GM19397 (cell line): ENCODE measurements around the gene ZDHHC1.
"Not testable (repeated sequence)": the region's sequence is repeated elsewhere in the genome, so short reads cannot be mapped to it uniquely, and the experiment has no call there.

Source experiments
- ATAC-seq: cut with Tn5 transposase; IDR thresholded peaks from one replicate; pipeline ENCODE4 v1.9.1; 2021; ENCODE audit warnings: mild to moderate bottlenecking, moderate library complexity; ENCODE audit not compliant: unreplicated experiment

Gene ZDHHC1

DNA sequence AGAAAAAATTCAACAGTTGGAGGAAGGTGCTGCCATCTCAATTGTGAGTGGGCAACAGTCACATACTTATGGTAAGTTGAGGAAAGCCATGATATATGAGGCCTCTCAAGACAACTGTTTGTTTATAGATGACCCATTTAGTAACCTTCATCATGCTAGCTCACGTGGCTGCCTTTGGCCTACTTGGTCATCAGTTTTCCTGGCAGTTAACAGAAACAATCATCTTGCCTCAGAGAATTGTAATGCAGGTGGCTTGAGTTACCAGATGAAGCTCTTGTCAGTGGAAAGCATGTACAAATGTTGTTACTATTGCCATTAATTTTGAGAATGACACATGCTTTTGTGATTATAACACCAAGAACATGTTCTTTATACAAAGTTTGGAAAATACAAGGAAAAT, 37.6 kb downstream of the ZDHHC1 start:
- ATAC-seq = no peak

DNA sequence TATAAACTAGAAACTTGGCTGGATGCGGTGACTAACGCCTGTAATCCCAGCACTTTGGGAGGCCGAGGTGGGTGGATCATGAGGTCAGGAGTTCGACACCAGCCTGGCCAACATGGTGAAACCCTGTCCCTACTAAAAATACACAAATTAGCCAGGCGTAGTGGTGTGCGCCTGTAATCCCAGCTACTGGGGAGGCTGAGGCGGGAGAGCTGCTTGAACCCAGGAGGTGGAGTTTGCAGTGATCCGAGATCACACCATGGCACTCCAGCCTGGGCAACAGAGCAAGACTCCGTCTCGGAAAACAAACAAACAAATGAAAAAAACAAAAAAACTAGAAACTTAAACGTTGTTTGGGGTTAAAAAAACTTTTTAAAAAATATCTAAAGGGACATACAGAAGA, 40.3 kb downstream of the ZDHHC1 start:
- not testable (repeated sequence) for ATAC-seq

DNA sequence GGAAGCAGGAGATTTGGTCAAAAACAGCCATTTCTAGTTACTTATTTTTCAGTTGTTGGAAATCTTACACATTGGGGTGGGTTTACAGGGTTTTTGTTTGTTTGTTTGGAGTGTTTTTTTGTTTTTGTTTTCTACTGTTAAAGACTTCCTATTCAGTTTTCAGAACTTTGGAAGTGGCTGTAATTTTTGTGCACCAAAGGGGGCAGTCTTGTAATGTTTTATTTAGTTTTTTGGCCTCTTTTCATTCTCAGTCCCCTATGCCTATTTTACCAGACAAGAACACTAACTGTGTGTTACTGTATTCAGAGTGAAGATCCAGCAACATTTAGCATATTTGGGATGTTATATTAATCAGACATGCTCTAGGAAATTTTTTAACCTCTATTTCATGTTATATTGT, 43.6 kb downstream of the ZDHHC1 start:
- no peak for ATAC-seq

DNA sequence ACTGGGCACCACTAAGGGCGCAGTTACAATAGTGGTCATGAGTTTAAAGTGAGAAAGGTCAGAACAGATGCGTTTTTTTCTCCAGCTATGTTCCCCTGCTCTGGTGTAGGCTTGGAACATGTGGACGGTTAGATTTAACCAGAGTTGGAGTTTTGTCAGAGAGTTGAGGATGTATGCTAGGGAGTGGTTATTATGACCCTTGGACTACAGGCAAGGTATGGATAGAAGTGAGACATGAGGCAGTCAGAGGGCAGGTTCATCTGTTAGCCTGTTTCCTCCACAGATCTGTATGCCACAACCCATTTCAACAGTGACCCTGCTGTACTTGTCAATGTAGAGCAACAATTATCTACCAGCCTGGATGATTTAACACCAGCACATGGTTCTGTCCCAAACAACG, 45.6 kb downstream of the ZDHHC1 start:
- ATAC-seq = no peak

DNA sequence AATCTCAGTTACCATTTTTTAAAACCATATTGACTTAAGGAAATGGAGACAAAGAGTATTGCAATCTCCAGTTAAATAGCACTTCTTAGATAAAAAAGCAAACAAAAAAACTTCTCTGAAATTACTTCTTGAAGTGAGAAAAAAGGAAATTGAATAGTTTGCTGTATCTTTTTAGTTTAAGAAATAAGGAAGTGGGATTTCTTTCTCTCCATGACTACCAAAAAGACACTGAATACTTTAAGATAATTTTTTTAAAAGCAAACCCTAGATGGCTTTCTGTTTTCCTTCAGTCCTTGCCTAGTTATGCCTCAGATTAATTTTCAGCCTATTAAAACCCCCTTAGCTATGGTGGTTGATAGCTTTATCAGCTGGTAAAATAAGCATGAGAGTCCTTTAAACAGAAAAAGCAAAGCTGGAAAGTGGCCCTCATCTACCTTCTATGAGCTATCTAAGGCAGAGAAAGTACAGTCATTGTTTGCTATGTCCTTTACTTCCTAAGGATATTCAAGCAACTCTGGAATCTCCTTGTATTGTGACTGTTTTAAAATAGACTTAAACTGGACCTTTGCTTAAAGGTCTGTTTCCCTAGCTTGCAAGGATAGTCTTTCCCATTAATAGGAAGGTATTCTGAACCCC, 51.6 kb downstream of the ZDHHC1 start:
- ATAC-seq = no peak

DNA sequence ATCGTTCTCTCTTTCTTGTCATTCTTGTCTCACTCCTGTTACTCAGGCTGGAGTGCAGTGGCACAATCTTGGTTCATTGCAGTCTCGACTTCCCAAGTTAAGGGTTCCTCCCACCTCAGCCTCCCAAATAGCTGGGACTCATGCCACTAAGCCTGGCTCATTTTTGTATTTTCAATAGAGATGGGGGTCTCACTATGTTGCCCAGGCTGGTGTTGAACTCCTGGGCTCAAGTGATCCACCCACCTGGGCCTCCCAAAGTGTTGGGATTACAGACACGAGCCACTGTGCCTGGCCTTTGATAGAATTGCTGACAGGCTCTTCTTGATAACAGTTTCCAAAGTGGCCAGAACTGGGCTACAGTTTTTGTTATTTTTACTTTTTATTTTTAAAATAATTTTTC, 55.2 kb downstream of the ZDHHC1 start:
- no peak for ATAC-seq

DNA sequence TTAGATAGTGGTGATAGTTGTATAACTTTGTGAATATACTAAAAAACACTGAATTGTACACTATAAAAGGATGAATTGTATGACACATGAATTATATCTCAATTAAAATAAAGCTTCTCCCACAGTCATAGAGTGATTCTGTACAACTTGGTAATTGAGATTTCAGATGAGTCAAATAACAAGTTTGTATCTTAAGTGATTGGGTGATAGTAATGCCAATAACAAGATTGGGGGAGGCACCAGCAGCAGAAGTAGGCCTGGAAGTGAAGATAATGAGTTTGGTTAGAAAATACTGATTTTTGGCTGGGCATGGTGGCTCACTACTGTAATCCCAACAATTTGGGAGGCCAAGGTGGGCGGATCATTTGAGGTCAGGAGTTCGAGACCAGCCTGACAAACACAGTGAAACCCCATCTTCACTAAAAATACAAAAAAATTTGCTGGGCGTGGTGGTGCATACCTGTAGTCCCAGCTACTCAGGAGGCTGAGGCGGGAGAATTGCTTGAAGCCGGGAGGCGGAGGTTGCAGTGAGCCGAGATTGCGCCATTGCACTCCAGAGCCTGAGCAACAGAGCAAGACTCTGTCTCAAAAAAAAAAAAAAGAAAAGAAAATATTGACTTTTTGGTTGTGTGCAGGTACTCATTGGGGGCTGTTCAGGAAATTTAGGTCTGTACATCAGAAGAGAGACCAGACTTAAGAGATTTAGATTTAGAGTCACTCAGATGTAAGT, 56.6 kb downstream of the ZDHHC1 start:
- ATAC-seq = not testable (repeated sequence)

DNA sequence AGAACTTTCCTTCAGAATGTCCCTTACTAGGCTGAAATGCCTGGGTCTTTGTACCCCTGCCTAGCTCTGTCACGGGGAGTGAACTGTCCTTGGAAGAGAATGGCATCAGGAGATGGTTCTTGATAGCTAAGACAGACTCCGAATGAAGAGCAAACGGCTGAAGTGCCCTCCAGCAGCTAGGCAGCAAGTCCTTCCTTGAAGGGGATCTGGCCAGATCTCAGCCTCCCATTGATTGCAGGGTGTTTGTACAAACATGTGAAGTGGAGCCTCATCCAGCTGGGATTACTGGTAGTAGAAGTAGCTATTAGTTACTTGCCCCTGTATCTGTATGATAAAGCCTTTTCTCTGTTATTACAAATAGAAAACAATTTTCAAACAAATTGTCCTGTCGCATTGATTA, 58.7 kb downstream of the ZDHHC1 start:
- ATAC-seq = no peak

DNA sequence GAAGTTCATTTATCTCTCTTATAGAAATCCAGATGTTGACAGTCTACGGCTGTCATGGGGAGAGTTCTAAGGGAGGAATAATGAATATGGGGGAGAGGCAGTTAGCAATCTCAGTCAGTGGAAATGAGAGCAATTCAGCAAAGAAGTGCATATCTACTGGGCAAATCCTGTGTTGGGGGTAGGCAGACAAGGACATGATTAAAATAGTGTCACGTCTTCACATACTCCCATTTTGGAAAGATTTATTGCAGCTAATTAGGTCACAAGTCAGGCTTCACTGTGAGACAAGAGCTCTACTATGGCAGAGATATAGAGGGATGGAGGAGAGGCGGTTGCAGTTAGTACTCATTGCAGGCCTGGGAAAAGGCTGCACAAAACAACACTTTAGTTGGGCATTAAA, 59.9 kb downstream of the ZDHHC1 start:
- no peak for ATAC-seq

DNA sequence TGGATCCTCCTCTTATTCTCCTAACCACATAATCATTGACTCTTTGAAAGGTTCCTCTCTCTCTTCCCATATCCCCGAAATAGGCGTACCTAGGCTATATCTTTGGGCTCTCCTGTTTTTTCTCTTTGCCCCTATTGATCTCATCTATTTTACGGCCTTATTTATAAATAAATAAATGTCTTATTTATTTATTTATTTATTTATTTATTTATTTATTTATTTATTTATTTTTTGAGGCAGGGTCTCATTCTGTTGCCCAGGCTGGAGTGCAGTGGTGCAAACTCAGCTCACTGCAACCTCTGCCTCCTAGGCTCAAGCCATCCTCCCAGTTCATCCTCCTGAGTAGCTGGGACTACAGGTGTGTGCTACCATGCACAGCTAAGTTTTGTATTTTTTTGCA, 63.8 kb downstream of the ZDHHC1 start:
- not testable (repeated sequence) for ATAC-seq

DNA sequence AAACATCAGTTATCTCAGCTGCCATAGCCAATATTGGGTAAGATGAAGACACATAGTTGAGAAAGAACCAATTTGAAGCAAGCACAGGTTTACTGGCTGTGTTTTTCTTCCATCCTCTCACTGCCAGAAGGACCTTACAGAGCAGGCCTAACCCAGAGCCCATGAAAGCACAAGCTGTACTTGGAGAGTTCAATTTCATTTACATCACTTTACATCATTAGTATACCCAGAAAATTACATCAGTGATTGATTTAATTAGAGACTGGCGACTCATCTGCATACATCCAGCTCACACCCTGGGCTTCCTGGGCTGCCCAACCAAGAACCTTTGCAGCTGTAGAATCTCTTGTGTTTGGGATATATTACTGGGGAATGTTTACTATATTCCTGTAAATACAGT, 66.0 kb downstream of the ZDHHC1 start:
- no peak for ATAC-seq

DNA sequence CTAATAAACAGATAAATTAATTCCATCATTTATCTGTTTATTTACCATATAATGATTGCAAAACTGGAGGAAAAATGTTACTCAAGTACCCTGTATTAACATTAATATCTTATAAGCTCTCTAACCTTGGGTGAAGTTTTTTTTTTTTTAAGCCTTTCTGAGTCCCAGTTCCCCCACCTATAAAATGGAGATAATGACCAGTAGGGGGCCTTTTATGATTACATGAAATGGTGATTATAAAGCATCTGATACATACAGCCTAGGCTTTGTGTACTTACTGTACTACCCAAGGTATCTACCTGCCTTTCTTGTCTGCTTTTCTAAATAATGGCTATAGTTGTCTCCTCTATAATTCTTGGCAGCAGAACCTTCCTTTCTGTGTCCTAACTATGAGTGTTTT, 67.1 kb downstream of the ZDHHC1 start:
- no peak for ATAC-seq

DNA sequence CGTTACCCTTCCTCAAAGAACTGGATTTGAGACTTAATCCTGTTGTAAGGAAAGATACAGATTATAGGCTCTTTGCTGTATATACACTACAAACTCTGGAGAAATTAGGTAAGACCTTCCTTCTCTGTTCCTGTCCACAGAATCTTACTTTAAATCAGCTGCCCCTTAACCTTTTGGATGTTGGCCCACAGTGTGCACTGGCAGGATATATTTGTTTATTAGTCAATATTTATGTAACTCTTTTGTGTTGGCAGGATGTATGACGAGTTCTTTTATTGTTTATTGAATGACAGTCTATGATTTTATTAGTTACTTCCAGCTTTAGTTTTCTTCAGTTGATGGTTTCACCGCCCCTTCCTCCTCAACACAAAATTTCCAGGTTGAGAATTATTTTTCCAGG, 69.9 kb downstream of the ZDHHC1 start:
- ATAC-seq = no peak

DNA sequence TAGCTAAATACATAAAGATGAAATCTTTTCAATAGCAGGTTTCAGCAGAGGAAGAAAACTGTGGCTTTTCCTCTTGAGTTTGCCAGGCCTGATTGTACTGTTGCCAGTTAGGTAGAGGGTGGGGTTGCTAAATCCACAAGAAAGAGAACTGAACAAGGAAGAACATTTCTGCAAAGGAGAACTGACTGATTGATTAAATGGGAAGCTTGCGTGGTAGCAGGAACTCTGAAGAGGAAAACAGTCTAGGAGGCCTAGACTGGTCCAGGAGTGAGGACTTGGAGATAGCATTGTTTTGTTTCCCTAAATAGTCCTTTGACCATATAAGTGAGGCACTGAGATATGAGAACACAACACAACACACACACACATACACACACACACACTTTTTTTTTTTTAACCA, 70.9 kb downstream of the ZDHHC1 start:
- ATAC-seq = no peak
